ENCODE data around the gene BRPF1. TPM values are rescaled to one million over a fixed set of nuclear protein-coding genes. Genes with fewer than 3 reads are reported as not detected.

Gene BRPF1
- total and polyA plus RNA-seq, 10 of the 15 experiments (the other 5 are each of a cell fraction or from before 2014, with no cell fraction given) = 1.2 to 25.3 (median 13.6) TPM

DNA sequence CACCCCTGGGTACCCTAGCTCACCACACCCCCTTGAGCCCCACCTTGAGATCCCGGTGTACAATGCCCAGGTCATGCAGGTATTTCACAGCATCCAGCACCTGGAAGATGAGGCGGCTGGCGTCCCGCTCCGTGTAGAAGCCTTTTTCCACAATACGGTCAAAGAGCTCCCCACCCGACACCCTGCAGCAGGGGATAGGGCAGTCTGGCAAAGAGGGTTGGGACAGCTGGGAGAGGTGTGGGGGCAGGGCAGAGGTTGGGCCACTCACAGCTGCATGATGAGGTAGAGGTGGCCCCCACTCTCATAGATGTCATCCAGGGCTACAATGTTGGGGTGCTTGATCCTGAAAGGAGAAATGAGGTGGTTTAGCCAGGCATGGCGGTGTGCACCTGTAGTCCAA, 31.3 kb downstream of the BRPF1 start:
- Histone ChIP-seq H3K27me3 (replicated peaks in 1 of 2; ENCODE audit: control insufficient read depth in 2 of 2, insufficient read depth in 2 of 2, low read length in 1 of 2) (no peaks in the 10 kb centered on the region), H3K4me3 (no peak overlapping the region), H2AFZ (ENCODE audit: control insufficient read depth, low read depth, low read length) (no peak overlapping the region), H3K4me1 (ENCODE audit: control insufficient read depth, insufficient read depth, low read length) (no peaks in the 10 kb centered on the region), H3K9me3 (replicated peaks; ENCODE audit: control insufficient read depth, insufficient read depth, low read length) (no peaks in the 10 kb centered on the region), H4K20me1 (ENCODE audit: control insufficient read depth, insufficient read depth) (no peaks in the 10 kb centered on the region), H3K79me2 (ENCODE audit: control insufficient read depth, insufficient read depth, low read length) (no peaks in the 10 kb centered on the region), H3K4me2 (ENCODE audit: control insufficient read depth, insufficient read depth) (no peak overlapping the region), H3K27ac (ENCODE audit: control insufficient read depth, insufficient read depth) (no peak overlapping the region), H3K9ac (ENCODE audit: control insufficient read depth, insufficient read depth, low read length) (no peak overlapping the region), H3K36me3 (ENCODE audit: control insufficient read depth in 2 of 2, insufficient read depth in 2 of 2, low read length in 1 of 2) (no peaks in the 10 kb centered on the region)
- 98% methylated on average over 8 of the region's 8 CpGs for WGBS (ENCODE audit: insufficient coverage, insufficient replicate concordance, low lambda C conversion rate, missing lambda C conversion rate)
- SMC1A ChIA-PET (ENCODE audit: uncharacterized antibody, unreplicated experiment) = no interaction called here
- DNase-seq (ENCODE audit: low read depth, low spot score) (no peak), FAIRE-seq (no peak), ATAC-seq (no peak)
- POLR2A ChIA-PET = no interaction called here
- intact Hi-C loops (cut with micrococcal nuclease; ENCODE audit: unreplicated experiment) (no loop called here), in situ Hi-C loops (cut with MboI) (no loop called here)
- RAD21 ChIA-PET (ENCODE audit: unreplicated experiment) = no interaction called here
- no TSS peak for BruUV-seq (replicated peaks)
- no peak for TF ChIP-seq SMC3 (IDR thresholded peaks at IDR 0.05; ENCODE audit: borderline replicate concordance, low read length)
- CTCF ChIA-PET = no interaction called here

DNA sequence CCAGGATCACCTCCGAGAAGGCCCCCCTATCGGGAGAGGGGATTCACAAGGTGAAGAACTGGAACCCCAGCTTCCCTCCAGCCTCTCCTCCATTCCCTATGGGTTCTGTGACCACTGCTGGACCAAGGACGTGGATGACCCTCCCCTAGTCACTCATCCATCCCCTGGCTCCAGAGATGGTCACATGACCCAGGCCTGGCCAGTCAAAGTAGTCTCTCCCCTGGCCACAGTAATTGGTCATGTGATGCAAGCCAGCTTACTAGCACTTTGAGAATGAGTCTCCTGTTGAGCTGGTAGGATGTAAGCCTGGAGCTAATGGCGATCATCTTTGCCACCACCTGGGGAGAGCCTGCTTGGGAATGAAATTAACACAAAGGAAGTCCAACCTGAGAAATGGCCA, 34.3 kb downstream of the BRPF1 start:
- ChIA-PET SMC1A (ENCODE audit: uncharacterized antibody, unreplicated experiment) (no interaction called here), CTCF (interaction anchor here (0.6 kb wide), 1 partner anchor 262 kb away, joined by 3 read pairs; no protein-coding TSS in a partner anchor), POLR2A (no interaction called here), RAD21 (ENCODE audit: unreplicated experiment) (no interaction called here)
- no peak overlapping the region for H3K4me2 ChIP-seq (ENCODE audit: control insufficient read depth, insufficient read depth)
- H3K79me2 ChIP-seq (ENCODE audit: control insufficient read depth, insufficient read depth, low read length) = no peaks in the 10 kb centered on the region
- intact Hi-C loops (cut with micrococcal nuclease; ENCODE audit: unreplicated experiment) = no loop called here
- BruUV-seq (replicated peaks) = no TSS peak
- WGBS (ENCODE audit: insufficient coverage, insufficient replicate concordance, low lambda C conversion rate, missing lambda C conversion rate) = 75% methylated on average over 4 of the region's 4 CpGs
- H3K9me3 ChIP-seq (replicated peaks; ENCODE audit: control insufficient read depth, insufficient read depth, low read length) = no peaks in the 10 kb centered on the region
- H3K9ac ChIP-seq (ENCODE audit: control insufficient read depth, insufficient read depth, low read length) = no peak overlapping the region
- H3K27ac ChIP-seq (ENCODE audit: control insufficient read depth, insufficient read depth) = no peak overlapping the region
- no peak for DNase-seq (ENCODE audit: low read depth, low spot score)
- ATAC-seq = no peak
- no peaks in the 10 kb centered on the region for H3K36me3 ChIP-seq (ENCODE audit: control insufficient read depth in 2 of 2, insufficient read depth in 2 of 2, low read length in 1 of 2)
- H2AFZ ChIP-seq (ENCODE audit: control insufficient read depth, low read depth, low read length) = no peak overlapping the region
- H3K4me1 ChIP-seq (ENCODE audit: control insufficient read depth, insufficient read depth, low read length) = no peaks in the 10 kb centered on the region; the same call in 1 of the 2 replicates
- no peak overlapping the region for H3K4me3 ChIP-seq
- H3K27me3 ChIP-seq (replicated peaks in 1 of 2; ENCODE audit: control insufficient read depth in 2 of 2, insufficient read depth in 2 of 2, low read length in 1 of 2) = no peaks in the 10 kb centered on the region; a peak in 1 of 4 replicates
- no peak for FAIRE-seq
- no peaks in the 10 kb centered on the region for H4K20me1 ChIP-seq (ENCODE audit: control insufficient read depth, insufficient read depth)
- in situ Hi-C loops (cut with MboI) = no loop called here
- TF ChIP-seq, protein P1, sequence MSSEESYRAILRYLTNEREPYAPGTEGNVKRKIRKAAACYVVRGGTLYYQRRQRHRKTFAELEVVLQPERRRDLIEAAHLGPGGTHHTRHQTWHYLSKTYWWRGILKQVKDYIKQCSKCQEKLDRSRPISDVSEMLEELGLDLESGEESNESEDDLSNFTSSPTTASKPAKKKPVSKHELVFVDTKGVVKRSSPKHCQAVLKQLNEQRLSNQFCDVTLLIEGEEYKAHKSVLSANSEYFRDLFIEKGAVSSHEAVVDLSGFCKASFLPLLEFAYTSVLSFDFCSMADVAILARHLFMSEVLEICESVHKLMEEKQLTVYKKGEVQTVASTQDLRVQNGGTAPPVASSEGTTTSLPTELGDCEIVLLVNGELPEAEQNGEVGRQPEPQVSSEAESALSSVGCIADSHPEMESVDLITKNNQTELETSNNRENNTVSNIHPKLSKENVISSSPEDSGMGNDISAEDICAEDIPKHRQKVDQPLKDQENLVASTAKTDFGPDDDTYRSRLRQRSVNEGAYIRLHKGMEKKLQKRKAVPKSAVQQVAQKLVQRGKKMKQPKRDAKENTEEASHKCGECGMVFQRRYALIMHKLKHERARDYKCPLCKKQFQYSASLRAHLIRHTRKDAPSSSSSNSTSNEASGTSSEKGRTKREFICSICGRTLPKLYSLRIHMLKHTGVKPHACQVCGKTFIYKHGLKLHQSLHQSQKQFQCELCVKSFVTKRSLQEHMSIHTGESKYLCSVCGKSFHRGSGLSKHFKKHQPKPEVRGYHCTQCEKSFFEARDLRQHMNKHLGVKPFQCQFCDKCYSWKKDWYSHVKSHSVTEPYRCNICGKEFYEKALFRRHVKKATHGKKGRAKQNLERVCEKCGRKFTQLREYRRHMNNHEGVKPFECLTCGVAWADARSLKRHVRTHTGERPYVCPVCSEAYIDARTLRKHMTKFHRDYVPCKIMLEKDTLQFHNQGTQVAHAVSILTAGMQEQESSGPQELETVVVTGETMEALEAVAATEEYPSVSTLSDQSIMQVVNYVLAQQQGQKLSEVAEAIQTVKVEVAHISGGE (CRISPR knock-in tag; IDR thresholded peaks at IDR 0.05) = no peak
- TF ChIP-seq PAX8 (IDR thresholded peaks at IDR 0.05) = no peak
- TF ChIP-seq, protein P2, sequence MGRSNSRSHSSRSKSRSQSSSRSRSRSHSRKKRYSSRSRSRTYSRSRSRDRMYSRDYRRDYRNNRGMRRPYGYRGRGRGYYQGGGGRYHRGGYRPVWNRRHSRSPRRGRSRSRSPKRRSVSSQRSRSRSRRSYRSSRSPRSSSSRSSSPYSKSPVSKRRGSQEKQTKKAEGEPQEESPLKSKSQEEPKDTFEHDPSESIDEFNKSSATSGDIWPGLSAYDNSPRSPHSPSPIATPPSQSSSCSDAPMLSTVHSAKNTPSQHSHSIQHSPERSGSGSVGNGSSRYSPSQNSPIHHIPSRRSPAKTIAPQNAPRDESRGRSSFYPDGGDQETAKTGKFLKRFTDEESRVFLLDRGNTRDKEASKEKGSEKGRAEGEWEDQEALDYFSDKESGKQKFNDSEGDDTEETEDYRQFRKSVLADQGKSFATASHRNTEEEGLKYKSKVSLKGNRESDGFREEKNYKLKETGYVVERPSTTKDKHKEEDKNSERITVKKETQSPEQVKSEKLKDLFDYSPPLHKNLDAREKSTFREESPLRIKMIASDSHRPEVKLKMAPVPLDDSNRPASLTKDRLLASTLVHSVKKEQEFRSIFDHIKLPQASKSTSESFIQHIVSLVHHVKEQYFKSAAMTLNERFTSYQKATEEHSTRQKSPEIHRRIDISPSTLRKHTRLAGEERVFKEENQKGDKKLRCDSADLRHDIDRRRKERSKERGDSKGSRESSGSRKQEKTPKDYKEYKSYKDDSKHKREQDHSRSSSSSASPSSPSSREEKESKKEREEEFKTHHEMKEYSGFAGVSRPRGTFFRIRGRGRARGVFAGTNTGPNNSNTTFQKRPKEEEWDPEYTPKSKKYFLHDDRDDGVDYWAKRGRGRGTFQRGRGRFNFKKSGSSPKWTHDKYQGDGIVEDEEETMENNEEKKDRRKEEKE (IDR thresholded peaks at IDR 0.05) = no peak
- TF ChIP-seq, protein P3, sequence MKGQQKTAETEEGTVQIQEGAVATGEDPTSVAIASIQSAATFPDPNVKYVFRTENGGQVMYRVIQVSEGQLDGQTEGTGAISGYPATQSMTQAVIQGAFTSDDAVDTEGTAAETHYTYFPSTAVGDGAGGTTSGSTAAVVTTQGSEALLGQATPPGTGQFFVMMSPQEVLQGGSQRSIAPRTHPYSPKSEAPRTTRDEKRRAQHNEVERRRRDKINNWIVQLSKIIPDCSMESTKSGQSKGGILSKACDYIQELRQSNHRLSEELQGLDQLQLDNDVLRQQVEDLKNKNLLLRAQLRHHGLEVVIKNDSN (IDR thresholded peaks at IDR 0.05; ENCODE audit: borderline replicate concordance, extremely low read length, insufficient read depth, low read depth, low read length) = peak; percentile 53

Data from GM12878 (cell line).